Stimulated activated CD4-positive, alpha-beta T cell treated with anti-CD3 and anti-CD28 coated beads, TNF-alpha, amount 100 ng/mL, for 4 hours (primary cell): ENCODE results near the gene NR2E1.

Source experiments
- DNase-seq, 3 experiments: peaks; one replicate each; pipeline ENCODE4 v3.0.0-alpha.2; 2020; ENCODE audit warnings: low read depth in 3 of 3

NR2E1 gene

GRCh38 chr6:108171291-108171917, 5.6 kb downstream of the NR2E1 start:
- DNase-seq = no peak

GRCh38 chr6:108171918-108172516, 6.2 kb downstream of the NR2E1 start:
- no peak for DNase-seq

- no peak for DNase-seq
Observed at GRCh38 chr6:108174371-108175175, 8.8 kb downstream of the NR2E1 start.

GRCh38 chr6:108175176-108175591, 9.4 kb downstream of the NR2E1 start:
- no peak for DNase-seq

DNA sequence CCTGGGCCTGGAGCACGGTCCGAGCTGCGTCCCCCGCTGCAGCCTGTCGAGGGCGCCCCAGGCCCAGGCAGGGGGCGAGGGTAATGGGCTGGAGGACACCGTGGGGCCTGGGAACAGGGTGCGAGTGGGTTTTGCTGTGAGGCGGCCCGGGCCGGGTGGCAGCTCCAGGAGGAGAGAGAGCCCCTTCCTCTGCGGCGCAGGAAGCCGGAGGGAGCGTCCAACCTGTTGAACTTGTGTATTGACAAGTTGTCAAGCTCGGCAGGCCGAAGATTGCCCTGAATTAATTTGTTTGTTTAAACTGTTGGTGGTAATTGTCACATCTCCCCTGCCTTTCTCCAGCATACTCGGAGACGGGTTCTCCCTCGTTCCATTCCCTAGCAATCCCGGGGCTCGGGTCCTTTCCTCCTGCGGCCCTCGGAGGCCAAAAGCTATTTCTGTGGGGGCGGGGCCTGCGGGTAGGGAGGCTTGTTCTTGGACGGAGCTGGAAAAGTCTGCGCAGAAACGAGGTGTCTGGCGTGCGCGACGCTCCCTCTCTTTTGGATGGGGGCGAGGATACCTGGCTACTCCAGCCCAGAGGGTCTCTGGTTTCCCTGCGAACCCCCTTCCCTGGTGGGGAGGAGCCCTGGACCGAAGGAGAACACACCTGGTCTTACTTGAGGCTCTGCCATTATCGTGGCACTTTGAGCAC, 9.9 kb downstream of the NR2E1 start:
- no peak for DNase-seq

DNA sequence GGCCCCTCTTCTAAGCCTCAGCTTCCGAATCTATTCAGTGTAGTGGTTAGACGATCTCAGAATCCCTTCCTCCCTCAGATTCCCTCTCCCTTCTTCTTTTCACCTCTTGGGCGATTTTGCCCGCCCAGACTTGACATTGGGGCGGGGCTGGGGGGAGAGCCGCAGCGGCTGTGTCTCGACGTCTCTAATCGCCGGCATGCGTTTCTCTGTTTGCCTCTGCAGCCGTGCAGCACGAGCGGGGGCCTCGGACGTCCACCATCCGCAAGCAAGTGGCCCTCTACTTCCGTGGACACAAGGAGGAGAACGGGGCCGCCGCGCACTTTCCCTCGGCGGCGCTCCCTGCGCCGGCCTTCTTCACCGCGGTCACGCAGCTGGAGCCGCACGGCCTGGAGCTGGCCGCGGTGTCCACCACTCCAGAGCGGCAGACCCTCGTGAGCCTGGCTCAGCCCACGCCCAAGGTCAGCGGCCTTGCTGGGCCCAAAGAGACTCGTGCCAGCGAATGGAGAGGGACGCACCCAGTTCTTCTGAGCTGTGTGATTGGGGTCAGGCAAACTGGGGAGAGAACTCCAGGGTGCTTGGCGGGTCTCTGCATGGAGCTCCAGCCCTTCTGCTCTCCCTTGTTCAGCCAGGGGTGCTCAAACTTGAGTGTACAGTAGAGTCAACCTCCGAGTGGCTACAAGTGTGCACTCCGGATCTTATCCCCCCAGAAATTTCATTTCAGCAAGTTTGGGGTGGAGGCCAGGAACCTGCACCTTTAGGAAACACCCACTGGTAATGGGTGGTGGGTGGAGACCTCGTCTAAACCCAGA, 10.7 kb downstream of the NR2E1 start:
- no peak for DNase-seq

DNA sequence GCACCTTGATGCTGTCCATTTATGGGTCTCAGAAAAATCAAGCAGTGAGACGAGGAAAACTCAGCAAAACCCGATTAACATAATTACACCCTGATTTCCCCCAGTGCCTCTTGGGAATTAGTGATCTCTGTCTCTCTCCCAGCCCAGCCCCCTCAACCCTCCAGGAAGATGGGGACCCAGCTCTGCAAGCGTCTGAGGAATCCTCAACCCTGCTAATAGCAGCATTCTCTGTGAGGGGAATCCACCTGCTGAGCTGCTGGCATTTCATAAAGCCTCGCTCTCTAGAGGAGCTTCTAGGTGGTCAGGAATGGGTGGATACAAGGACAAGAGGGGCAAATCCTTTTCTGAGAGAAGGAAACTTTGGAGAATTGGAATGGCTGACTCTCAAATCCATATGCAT, 13.9 kb downstream of the NR2E1 start:
- DNase-seq = no peak

DNA sequence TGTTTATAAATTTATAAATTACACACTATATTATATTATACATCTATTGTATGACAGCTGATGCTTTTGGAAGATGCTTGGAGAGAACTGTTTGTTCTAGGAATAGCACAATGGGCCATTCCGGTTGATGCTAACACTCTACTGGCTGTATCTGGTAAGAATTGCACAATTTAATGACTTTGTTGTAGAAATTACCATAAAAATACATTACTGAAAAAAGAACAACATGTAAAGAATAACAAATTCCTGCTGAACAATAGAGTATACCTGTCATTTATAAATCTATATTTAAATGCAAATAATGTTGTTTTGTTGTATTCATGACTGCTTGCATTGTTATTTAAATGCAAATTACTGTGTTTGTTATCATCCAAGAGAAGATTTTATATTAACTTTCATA, 14.4 kb downstream of the NR2E1 start:
- no peak for DNase-seq

- no peak for DNase-seq
Observed at GRCh38 chr6:108180776-108181175, 15.0 kb downstream of the NR2E1 start.

- DNase-seq = no peak
Observed at GRCh38 chr6:108186226-108186625, 20.4 kb downstream of the NR2E1 start.

- no peak for DNase-seq
Observed at GRCh38 chr6:108187519-108187918, 21.7 kb downstream of the NR2E1 start.

GRCh38 chr6:108193131-108193530, 27.3 kb downstream of the NR2E1 start:
- DNase-seq = no peak

- no peak for DNase-seq
Observed at GRCh38 chr6:108193835-108194234, 28.0 kb downstream of the NR2E1 start.

DNA sequence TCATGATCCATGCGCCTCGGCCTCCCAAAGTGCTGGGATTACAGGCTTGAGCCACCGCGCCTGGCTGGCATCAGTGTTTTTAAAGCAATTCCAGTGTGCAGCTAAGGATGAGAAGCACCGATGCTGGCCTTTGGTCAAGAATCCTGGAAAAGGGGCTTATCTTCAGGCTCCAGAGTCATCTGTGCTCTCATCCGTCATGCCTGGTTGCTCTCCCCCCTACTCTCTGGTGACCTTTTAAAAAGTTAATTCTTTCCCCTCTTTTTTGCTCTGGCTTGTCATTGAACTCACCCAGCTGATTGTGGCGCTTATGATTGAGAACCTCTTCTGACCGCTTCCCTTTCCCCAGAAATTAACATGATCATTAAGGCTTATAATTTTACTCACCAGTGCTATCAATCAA, 28.7 kb downstream of the NR2E1 start:
- no peak for DNase-seq

GRCh38 chr6:108195209-108195608, 29.4 kb downstream of the NR2E1 start:
- DNase-seq = no peak

DNA sequence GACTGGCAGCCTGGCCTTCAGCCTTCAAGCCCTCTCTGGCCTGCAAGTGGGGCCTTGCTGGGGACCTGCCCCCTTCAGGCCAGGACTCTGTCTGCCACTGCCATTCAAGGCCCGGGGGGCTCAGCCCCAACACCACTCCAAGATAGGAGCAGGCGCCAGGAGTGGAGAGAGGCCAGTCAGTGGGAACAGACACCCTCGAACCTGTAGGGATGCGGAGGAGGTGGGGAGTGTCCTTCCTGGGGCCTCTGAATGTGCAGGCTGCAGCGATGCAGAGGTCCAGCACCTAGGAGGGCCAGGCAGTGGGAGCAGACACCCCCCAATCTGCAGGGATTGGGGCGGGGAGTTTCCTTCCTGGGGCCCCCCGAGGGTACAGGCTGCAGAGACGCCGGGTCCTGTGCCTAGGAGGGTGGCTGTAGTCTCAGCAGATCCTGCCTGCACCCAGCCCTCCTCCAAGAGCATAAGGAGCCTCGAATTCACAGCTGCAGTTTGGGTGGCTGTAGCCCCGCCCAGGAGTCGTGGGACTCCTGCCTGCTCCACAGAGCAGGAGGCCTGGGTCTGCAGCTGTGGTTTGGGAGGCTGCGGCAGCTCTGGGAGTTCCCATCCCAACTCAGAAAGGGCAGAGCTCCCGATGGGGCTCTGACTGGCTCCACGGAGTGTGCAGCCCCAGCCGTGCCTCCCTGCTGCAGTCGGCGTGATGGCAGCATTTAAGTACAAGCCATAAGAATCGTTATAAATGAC, 33.1 kb downstream of the NR2E1 start:
- no peak for DNase-seq

DNA sequence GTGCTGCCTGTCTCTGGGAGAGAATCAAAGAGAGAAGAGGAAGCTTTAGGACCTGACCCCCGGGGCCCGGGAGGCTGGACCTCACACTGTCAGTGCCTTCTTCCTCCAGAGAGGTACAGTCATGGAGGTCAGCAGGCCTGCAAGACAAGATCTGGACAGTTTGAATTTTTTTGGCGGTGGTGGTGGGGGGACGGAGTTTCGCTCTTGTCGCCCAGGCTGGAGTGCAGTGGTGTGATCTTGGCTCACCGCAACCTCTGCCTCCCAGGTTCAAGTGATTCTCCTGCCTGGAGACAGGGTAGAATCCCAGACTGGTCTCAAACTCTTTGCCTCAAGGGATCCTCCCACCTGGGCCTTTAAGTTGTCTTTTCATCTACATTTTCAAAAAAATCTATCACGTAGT, 34.4 kb downstream of the NR2E1 start:
- no peak for DNase-seq

GRCh38 chr6:108200631-108201030, 34.8 kb downstream of the NR2E1 start:
- DNase-seq = no peak

GRCh38 chr6:108203189-108204112, 37.6 kb downstream of the NR2E1 start:
- DNase-seq = no peak

DNA sequence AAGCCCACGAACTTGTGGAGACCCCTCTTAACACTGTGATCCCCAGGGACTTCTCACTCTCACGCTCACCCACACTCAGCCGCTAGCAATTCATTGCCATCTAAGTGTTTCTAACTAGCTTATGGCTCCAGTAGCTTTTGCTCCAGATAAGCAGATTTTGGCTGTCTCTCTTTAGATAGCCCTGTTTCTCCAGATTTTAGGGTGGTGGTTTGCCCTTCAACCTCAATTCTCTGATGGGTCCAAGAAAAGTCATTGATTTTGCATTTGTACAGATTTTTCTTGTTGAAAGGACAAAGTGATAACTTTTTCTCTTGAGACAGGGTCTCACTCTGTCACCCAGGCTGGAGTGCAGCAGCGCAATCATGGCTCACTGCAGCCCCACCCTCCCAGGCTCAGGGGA, 41.2 kb downstream of the NR2E1 start:
- no peak for DNase-seq
